Aorta (tissue), 5 donors: ENCODE data around the gene WEE1. TPM values are rescaled to one million over a fixed set of nuclear protein-coding genes. Genes with fewer than 3 reads are reported as not detected.

ENCODE experiments used
- ATAC-seq: fragments of 200-7000 bp; cut with Tn5 transposase; one replicate; pipeline ENCODE4 v1.9.1; 2022; ENCODE audit warnings: moderate library complexity; ENCODE audit not compliant: low FRiP score
- DNase-seq, 2 donors: peaks; one replicate each; pipeline ENCODE4 v3.0.0-alpha.2; 2020
- H3K27ac ChIP-seq, 2 donors: one replicate each; pipeline ENCODE4 v1.5.1; 2013; ENCODE audit warnings: low read length in 2 of 2, mild to moderate bottlenecking in 2 of 2, moderate library complexity in 2 of 2, control low read depth in 1 of 2, inconsistent platforms in 1 of 2, low read depth in 1 of 2
- H3K27me3 ChIP-seq, 2 donors: one replicate each; pipeline ENCODE4 v1.6.1; 2013; ENCODE audit warnings: control low read depth in 1 of 2, low read length in 1 of 2, mild to moderate bottlenecking in 1 of 2, moderate library complexity in 1 of 2; ENCODE audit not compliant: insufficient read depth in 2 of 2, control insufficient read depth in 1 of 2
- H3K36me3 ChIP-seq, 2 donors: one replicate each; pipeline ENCODE4 v1.6.1; 2013; ENCODE audit warnings: control low read depth in 1 of 2, low read length in 1 of 2, mild to moderate bottlenecking in 1 of 2; ENCODE audit not compliant: insufficient read depth in 2 of 2, control insufficient read depth in 1 of 2
- H3K4me1 ChIP-seq, 2 donors: one replicate each; pipeline ENCODE4 v1.6.1; 2013; ENCODE audit warnings: low read length in 2 of 2, control low read depth in 1 of 2, mild to moderate bottlenecking in 1 of 2, moderate library complexity in 1 of 2; ENCODE audit not compliant: insufficient read depth in 2 of 2, control insufficient read depth in 1 of 2
- H3K4me3 ChIP-seq, 2 donors: one replicate each; pipeline ENCODE4 v1.5.1; 2013; ENCODE audit warnings: low read length in 2 of 2, control low read depth in 1 of 2, mild to moderate bottlenecking in 1 of 2
- H3K9me3 ChIP-seq: one replicate; pipeline ENCODE4 v1.6.1; 2013; ENCODE audit warnings: mild to moderate bottlenecking, low read length; ENCODE audit not compliant: control insufficient read depth
- WGBS, 2 donors: extraction: QIAGEN DNeasy Blood & Tissue Kit; methylation state at CpG; one replicate each; pipeline ENCODE4 v1.1.7; 2013; 5-methylcytosine and 5-hydroxymethylcytosine counted together
- intact Hi-C, 2 donors: fragments of 100-400 bp; cut with DNase I; formaldehyde crosslinking; loops; one replicate each; pipeline versions ENCODE4 v1.14.2 to v1.15.0; 2022
- polyA plus RNA-seq, 2 donors: library from polyadenylated mRNA; stranded (reverse); fragments of 200-250 nt; gene quantifications; one replicate each; pipeline ENCODE4 v1.2.3, GENCODE V29; 2013
- total RNA-seq, 2 donors: library from RNA; stranded (reverse); fragmentation: NEBNext Ultra II Directional; extraction: Animal tissue kit (Norgen Biotek cat#: 25700); gene quantifications; one replicate each; pipeline ENCODE4 v1.2.1, GENCODE V29; 2021
- donor health status: healthy with polysubstance abuse.
- donor health status: Bipolar disorder and iron deficiency.
- donor health status: DM: no; HTN: no; CAD: no.
- donor health status: DM: no; HTN: no; CAD: no.
- donor health status: DM: yes; HTN: yes; CAD: no.

WEE1 gene
- total and polyA plus RNA-seq, 4 donors = 9.3 to 41.3 (median 24.2) TPM

DNA sequence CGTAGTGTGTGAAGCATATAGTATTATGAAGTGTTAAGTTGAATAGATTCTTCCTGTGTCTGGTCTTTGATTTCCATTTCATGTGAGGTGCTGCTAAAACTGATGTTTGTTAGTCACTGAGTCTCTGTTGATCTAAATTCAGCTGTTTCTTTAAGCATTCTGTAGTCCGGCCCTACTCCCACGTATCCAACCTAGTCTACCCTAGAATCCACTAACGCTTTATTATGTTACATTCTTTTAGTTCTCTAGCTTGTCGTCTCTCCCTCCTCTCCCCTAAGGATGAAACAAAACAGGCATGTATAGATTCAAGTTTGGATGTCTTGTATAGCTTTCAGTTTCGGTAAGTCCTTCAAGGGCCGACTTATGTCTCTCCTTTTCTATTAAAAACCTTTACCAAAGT is 4.1 kb downstream of the WEE1 start:
- intact Hi-C loops = loop anchor here in 1 of 2 donors (5.0 kb wide), 2 partner anchors 35 to 50 kb away; no protein-coding TSS in a partner anchor
- WGBS, 2 donors = 3 to 6% methylated on average over 7 of the region's 7 CpGs

DNA sequence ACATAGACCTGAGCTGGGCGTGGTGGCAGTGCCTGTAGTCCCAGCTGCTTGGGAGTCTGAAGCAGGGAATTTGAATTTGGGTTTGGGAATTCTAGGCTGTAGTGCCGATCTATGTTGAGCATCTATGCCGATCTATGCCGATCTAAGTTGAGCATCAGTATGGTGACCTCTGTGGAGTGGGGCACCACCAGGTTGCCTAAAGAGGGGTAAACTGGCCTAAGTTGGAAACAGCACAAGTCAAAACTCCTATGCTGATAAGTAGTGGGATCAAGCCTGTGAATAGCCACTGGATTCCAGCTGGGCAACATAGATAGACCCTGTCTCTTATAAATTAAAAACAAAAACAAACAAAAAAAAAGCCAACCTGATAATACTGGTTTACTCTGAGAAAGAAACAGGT is 7.4 kb downstream of the WEE1 start:
- Histone ChIP-seq H3K4me3 (no peak overlapping the region), H3K36me3 (peaks cover 3 to 5% of the 10 kb centered on the region in 2 donors), H3K27me3 (no peaks in the 10 kb centered on the region), H3K4me1 (no peaks in the 10 kb centered on the region), H3K9me3 (no peaks in the 10 kb centered on the region), H3K27ac (no peak overlapping the region)
- no peak for ATAC-seq
- DNase-seq = no peak
- intact Hi-C loops = no loop called here
- WGBS, 2 donors = 99% methylated on average over 4 of the region's 4 CpGs

More for the DNA sequence above, 4.1 kb downstream of the WEE1 start:
- ATAC-seq (no peak), DNase-seq (no peak)
- H3K27me3 ChIP-seq = no peaks in the 10 kb centered on the region
- peak overlapping the region; percentile 6 to 48 for H3K27ac ChIP-seq
- H3K4me1 ChIP-seq = no peaks in the 10 kb centered on the region
- no peaks in the 10 kb centered on the region for H3K36me3 ChIP-seq
- H3K4me3 ChIP-seq = peak overlapping the region; percentile 73 to 97
- H3K9me3 ChIP-seq = no peaks in the 10 kb centered on the region

DNA sequence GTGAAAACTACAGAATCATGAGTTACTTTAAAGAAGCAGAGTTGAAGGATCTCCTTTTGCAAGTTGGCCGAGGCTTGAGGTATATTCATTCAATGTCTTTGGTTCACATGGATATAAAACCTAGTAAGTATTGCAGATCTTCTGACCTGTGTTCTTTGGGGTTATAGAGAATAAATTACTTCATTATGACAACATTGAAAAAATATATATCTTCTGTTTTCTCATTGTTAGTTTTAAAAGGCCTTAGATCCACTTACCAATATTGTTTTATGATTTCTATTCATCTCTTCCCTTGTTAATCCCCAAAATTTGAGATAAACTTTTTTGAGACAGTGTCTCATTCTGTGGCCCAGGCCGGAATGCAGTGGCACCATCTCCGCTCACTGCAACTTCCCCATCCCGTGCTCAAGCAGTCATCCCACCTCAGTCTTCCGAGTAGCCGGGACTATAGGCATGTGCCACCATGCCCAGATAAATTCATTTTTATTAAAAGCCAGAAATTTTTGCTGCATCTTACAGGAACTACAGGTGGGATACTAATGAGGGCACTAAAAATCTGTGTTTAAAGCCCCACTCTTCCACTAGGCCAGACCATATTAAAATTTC is 8.2 kb downstream of the WEE1 start:
- Histone ChIP-seq H3K27ac (no peak overlapping the region), H3K4me1 (no peaks in the 10 kb centered on the region), H3K27me3 (no peaks in the 10 kb centered on the region), H3K9me3 (no peaks in the 10 kb centered on the region), H3K36me3 (peaks cover 3 to 5% of the 10 kb centered on the region in 2 donors), H3K4me3 (no peak overlapping the region)
- DNase-seq (no peak), ATAC-seq (no peak)
- 96 to 100% methylated on average over 6 of the region's 6 CpGs for WGBS, 2 donors
- intact Hi-C loops = no loop called here

DNA sequence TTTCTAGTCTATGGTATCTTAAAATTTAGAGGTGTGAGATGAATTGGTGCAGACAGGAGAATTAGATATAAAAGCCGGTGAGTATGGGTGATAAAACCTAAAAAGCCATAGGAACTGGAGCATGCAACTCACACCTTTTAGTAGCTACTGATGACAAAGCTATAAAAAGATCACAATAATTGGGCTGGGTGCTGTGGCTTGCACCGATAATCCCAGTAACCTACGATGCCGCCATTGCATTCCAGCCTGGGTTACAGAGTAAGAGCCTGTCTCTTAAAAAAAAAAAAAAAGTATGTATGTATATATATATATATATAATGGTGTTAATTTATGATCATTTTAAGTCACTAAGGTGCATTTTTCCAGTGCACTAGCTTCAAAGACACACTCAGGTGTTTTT is 17.2 kb downstream of the WEE1 start:
- 93% methylated on average over 4 of the region's 4 CpGs for WGBS, 2 donors
- DNase-seq (no peak), ATAC-seq (no peak)
- intact Hi-C loops = no loop called here
- Histone ChIP-seq H3K27me3 (no peaks in the 10 kb centered on the region), H3K9me3 (no peaks in the 10 kb centered on the region), H3K27ac (no peak overlapping the region), H3K36me3 (peaks cover 0 to 3% of the 10 kb centered on the region in 2 donors), H3K4me3 (no peak overlapping the region), H3K4me1 (no peaks in the 10 kb centered on the region)

DNA sequence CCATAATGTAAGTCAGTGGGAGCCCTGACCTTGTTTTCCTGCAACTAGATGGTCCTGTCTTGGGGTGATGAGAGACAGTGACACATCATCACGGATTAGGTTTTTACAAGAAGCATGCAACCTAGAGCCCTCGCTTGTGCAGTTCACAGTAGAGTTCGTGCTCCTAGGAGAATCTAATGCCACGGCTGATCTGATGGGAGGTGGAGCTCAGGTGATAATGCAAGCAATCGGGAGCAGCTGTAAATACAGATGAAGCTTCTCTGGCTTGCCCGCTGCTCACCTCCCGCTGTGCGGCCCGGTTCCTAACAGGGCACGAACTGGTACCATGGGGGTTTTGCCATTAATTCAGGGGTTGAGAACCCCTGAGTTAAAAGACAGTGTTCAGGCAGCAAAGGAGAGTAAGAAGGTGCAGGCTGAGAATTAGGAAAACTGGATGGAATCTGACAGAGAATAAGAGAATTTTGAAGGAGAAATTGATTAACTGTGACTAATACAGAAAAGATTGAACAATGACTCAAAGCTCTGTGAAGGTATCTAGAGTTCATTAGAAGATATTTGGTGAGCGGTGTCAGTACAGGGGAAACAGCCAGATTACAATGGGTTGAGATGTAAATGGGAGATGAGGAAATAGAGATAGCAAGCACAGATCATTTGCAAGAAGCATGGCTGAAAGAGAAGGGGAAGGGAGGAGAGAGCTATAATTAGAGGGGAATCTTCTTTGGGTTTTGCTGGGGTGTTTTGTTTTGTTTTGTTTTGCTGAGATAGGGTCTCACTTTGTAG is 21.0 kb downstream of the WEE1 start:
- H3K4me3 ChIP-seq = no peak overlapping the region
- no peaks in the 10 kb centered on the region for H3K27me3 ChIP-seq
- DNase-seq (no peak), ATAC-seq (no peak)
- H3K36me3 ChIP-seq = no peaks in the 10 kb centered on the region
- intact Hi-C loops = no loop called here
- H3K4me1 ChIP-seq = no peaks in the 10 kb centered on the region
- no peak overlapping the region for H3K27ac ChIP-seq
- WGBS, 2 donors = 82 to 87% methylated on average over 11 of the region's 11 CpGs
- no peaks in the 10 kb centered on the region for H3K9me3 ChIP-seq

DNA sequence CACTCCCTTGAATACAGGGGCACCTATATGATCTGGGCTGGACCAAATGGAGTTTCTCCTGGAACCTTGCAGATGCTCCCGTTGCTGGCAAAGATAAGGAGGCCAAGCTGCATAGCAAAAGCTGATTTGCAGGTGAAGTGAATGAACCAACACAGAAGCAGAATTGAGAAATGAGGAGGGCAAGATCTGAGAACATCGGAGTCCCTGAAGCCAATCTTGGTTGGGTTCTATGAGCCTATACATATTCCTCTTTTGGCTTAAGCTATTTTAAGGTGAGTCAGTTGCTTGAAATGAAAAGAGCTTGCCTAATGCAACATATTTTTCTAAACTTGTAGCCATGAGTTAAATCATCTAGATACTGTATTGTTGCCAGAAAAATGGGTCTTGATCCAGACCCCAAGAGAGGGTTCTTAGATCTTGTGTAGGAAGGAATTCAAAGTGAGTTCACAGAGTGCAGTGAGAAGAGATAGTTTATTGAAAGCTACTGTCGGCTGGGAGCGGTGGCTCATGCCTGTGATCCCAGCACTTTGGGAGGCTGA is 23.5 kb downstream of the WEE1 start:
- H3K36me3 ChIP-seq = no peaks in the 10 kb centered on the region
- ATAC-seq (no peak), DNase-seq (no peak)
- no peak overlapping the region for H3K4me3 ChIP-seq
- 85 to 87% methylated on average over 4 of the region's 4 CpGs for WGBS, 2 donors
- no peak overlapping the region for H3K27ac ChIP-seq
- no peaks in the 10 kb centered on the region for H3K27me3 ChIP-seq
- H3K9me3 ChIP-seq = no peaks in the 10 kb centered on the region
- H3K4me1 ChIP-seq = no peaks in the 10 kb centered on the region
- intact Hi-C loops = no loop called here

DNA sequence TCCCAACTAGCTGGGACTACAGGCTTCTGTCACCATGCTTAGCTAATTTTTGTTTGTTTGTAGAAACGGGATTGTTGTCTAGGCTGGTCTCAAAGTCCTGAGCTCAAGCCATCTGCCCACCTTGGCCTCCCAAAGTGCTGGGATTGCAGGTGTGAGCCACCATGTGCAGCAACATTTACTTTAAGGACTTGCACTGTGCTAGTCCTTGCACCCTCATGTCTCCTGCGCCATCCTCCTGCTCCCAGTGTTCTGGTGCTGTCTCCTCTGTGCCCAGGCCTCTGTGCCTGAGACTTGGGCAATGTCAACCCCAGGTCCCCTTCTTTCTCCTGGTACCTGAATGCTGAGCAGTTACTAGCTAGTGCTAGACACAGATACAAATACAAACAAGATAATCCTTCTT is 26.7 kb downstream of the WEE1 start:
- no peak for DNase-seq
- Histone ChIP-seq H3K36me3 (no peaks in the 10 kb centered on the region), H3K27ac (no peak overlapping the region), H3K27me3 (no peaks in the 10 kb centered on the region), H3K4me1 (no peaks in the 10 kb centered on the region), H3K9me3 (no peaks in the 10 kb centered on the region), H3K4me3 (no peak overlapping the region)
- no peak for ATAC-seq
- WGBS, 2 donors = 86 to 94% methylated on average over 2 of the region's 2 CpGs
- intact Hi-C loops = no loop called here

DNA sequence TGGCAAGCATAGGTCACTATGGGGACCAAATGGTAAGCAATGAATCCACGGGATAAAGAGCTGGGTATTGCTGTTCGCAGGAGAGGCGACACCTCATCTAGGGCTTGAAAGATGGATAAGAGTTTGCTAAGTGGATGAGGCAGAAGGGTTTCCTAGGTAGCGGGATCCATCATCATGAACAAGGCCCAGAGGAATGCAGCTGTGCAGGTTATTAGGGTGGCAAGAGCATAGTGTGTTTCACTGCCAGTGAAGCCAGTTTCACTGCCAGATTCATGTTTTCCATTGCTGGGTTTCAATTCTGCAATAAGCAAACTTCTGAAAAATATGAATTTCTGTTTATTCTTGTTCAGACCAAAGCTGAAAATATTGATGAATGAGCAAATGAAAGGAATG is 27.2 kb downstream of the WEE1 start:
- WGBS, 2 donors = 94 to 97% methylated on average over 4 of the region's 4 CpGs
- DNase-seq = no peak
- H3K36me3 ChIP-seq = no peaks in the 10 kb centered on the region

More for the DNA sequence above, 27.2 kb downstream of the WEE1 start:
- Histone ChIP-seq H3K27ac (no peak overlapping the region), H3K4me3 (no peak overlapping the region), H3K4me1 (no peaks in the 10 kb centered on the region), H3K9me3 (no peaks in the 10 kb centered on the region), H3K27me3 (no peaks in the 10 kb centered on the region)
- intact Hi-C loops = no loop called here
- ATAC-seq = no peak
